Kidney (tissue), 14 donors: ENCODE measurements around the gene MFNG. TPM values are rescaled to one million over a fixed set of nuclear protein-coding genes. Genes with fewer than 3 reads are reported as not detected.
A peak's percentile ranks its signal among the peaks of the same experiment; 100 is the strongest.

Experiments used
- DNase-seq, 5 donors: peaks; one replicate each; pipeline ENCODE4 v3.0.0-alpha.2; 2013 to 2020
- FAIRE-seq: peaks from 2 replicates; lab custom pipeline; 2012; peaks lifted over from hg19 to GRCh38; lab: Jason Lieb, UNC
- H3K27ac ChIP-seq, 2 donors: one replicate each; pipeline ENCODE4 v1.7.0; 2013; ENCODE audit warnings: low read depth in 2 of 2, low read length in 2 of 2, inconsistent platforms in 1 of 2
- H3K27me3 ChIP-seq: one replicate; pipeline ENCODE4 v1.7.1; 2013; ENCODE audit warnings: low read length, inconsistent platforms; ENCODE audit not compliant: control insufficient read depth, insufficient read depth
- H3K36me3 ChIP-seq, 3 donors: one replicate each; pipeline versions ENCODE4 v1.7.0 to v1.7.1; 2013; ENCODE audit warnings: low read length in 3 of 3, control low read depth in 1 of 3, inconsistent platforms in 1 of 3; ENCODE audit not compliant: insufficient read depth in 3 of 3, control insufficient read depth in 2 of 3
- H3K4me1 ChIP-seq, 3 donors: one replicate each; pipeline versions ENCODE4 v1.7.0 to v1.7.1; 2013; ENCODE audit warnings: low read length in 3 of 3, inconsistent platforms in 1 of 3, low read depth in 1 of 3; ENCODE audit not compliant: control insufficient read depth in 2 of 3, insufficient read depth in 2 of 3
- H3K4me3 ChIP-seq, 3 donors: one replicate each; pipeline versions ENCODE4 v1.7.0 to v1.8.1; 2013; ENCODE audit warnings: low read length in 3 of 3, control low read depth in 1 of 3, inconsistent platforms in 1 of 3
- H3K9ac ChIP-seq, 3 donors: one replicate each; pipeline versions ENCODE4 v1.7.0 to v1.7.1; 2013; ENCODE audit warnings: low read length in 3 of 3, control low read depth in 1 of 3, inconsistent platforms in 1 of 3
- H3K9me3 ChIP-seq, 3 donors: one replicate each; pipeline versions ENCODE4 v1.7.0 to v1.7.1; 2013; ENCODE audit warnings: low read length in 3 of 3, control low read depth in 1 of 3, inconsistent platforms in 1 of 3; ENCODE audit not compliant: control insufficient read depth in 2 of 3, insufficient read depth in 1 of 3
- CTCF ChIP-seq: IDR thresholded peaks from 3 replicates; pipeline ENCODE4 v1.5.1; 2012; ENCODE audit warnings: mild to moderate bottlenecking, moderate library complexity, borderline replicate concordance; ENCODE audit not compliant: insufficient read depth; ENCODE audit errors: extremely low read depth
- intact Hi-C: fragments of 100-400 bp; cut with DNase I; formaldehyde crosslinking; loops from one replicate; pipeline ENCODE4 v1.11.1; 2022
- polyA plus RNA-seq: library from polyadenylated mRNA; stranded (reverse); fragments of 350-450 nt; fragmentation: Illumina TruSeq; extraction: RNeasy Lipid Tissue Mini Kit (QIAGEN cat#74804); gene quantifications from one replicate; pipeline ENCODE4 v1.2.3, GENCODE V29; 2014; ENCODE audit warnings: low read depth, low replicate concordance; ENCODE audit not compliant: insufficient read depth
- total RNA-seq: library from RNA; stranded (reverse); fragmentation: NEBNext Ultra II Directional; extraction: Animal tissue kit (Norgen Biotek cat#: 25700); gene quantifications from one replicate; pipeline ENCODE4 v1.2.1, GENCODE V29; 2021
- donor health status: control.
- donor health status: control.
- donor health status: control.
- donor health status: control.
- donor health status: control.
- donor health status: DM: yes; HTN: yes; CAD: no.
- donor health status: Normal renal cell carcinoma (clear cell type).

MFNG gene
- total and polyA plus RNA-seq, 2 donors from 2014 or later: 9.1 to 31.1 TPM

DNA sequence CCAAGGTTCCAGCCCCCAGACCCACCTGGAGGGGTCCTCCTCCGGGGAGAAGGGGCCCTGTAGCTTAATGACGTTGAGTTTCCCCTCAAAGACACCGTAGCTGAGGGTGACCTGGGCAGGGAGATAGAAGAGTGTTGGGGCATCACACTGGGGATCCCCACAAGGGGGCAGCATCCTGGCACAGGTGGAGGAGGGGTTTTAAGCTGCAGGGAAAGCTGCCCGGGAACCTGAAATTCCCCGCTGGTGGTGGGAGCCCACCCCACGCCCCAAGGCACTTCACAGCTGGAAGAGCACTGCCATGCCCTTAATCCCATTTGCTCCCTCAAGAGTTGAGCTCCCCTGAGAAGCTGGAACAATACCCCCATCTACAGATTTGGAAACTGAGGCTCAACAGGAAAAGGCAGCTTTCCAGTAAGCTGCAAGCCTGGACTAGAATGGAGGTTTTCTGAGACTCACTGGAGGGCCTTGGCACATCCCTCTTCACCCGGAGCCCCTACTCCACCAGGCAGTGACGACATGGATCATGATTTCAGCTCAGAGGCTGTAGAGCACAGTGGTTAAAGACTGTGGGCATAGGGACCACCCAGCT, 13.7 kb downstream of the MFNG start:
- H3K4me3 ChIP-seq: no peak overlapping the region
- DNase-seq: peak in 2 of 5 donors; percentile 37 to 46
- no peaks in the 10 kb centered on the region for H3K27me3 ChIP-seq
- no peak for FAIRE-seq
- intact Hi-C loops: no loop called here
- H3K36me3 ChIP-seq: no peaks in the 10 kb centered on the region
- H3K27ac ChIP-seq: no peak overlapping the region
- TF ChIP-seq CTCF: peak; percentile 40
- no peaks in the 10 kb centered on the region for H3K4me1 ChIP-seq
- no peaks in the 10 kb centered on the region for H3K9me3 ChIP-seq
- no peak overlapping the region for H3K9ac ChIP-seq

DNA sequence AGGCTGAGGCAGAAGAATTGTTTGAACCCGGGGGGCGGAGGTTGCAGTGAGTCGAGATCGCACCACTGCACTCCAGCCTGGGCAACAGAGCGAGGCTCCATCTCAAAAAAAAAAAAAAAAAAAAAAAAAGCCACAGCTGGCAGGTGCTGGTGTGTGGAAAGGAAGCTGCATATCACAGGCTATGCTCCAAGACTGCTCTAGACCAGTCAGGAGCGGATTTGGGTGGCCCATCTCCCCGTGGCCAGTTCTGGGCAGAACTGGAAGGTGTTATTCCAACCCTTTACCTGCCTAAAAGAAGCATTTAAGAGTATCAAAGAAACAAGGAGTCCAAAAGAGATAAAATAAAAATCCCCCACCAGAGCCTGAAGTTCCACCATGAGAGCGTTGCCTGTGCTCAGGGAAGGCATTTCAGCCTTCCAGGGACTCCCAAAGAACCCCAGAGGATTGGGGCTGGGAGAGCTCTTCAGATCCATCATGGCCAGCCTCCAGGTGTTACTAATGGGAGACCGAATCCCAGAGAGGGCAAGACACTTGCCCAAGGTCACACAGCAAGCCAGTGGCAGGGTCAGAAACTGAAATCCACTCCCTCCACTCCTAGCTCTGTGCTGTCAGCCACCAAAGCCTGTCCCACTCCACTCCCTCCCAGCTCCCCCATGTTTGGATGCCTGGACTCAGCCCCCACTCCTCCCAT, 14.3 kb downstream of the MFNG start:
- no peak overlapping the region for H3K9ac ChIP-seq
- TF ChIP-seq CTCF: no peak
- H3K4me1 ChIP-seq: no peaks in the 10 kb centered on the region
- FAIRE-seq (no peak), DNase-seq (no peak)
- no peak overlapping the region for H3K4me3 ChIP-seq
- H3K27me3 ChIP-seq: no peaks in the 10 kb centered on the region
- intact Hi-C loops: no loop called here
- no peak overlapping the region for H3K27ac ChIP-seq
- H3K9me3 ChIP-seq: no peaks in the 10 kb centered on the region
- H3K36me3 ChIP-seq: no peaks in the 10 kb centered on the region

DNA sequence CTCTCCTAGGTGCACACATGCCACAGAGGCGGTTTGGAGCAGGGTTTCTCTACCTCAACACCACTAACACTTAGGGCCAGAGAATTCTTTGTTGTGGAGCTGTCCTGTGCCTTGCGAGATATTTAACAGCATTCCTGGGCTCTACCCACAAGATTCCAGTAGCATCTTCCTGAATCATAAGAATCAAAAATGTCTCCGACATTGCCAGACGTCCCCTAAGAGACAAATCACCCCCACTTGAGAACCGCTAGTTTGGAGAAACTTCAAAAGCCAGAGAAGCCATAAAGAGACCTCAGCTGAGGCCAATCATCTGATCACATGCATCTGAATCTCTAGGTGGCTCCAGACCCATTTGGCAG, 16.1 kb downstream of the MFNG start:
- Histone ChIP-seq H3K36me3 (no peaks in the 10 kb centered on the region), H3K4me1 (no peaks in the 10 kb centered on the region), H3K4me3 (no peak overlapping the region), H3K27ac (no peak overlapping the region), H3K9ac (no peak overlapping the region), H3K9me3 (no peaks in the 10 kb centered on the region), H3K27me3 (no peaks in the 10 kb centered on the region)
- FAIRE-seq (no peak), DNase-seq (no peak)
- intact Hi-C loops: no loop called here
- TF ChIP-seq CTCF: no peak
